Rectal smooth muscle tissue (tissue), 1 donor: ENCODE data around the gene AQP5.

Source experiments
- H3K27ac ChIP-seq: one replicate; pipeline ENCODE4 v1.7.0; 2013; ENCODE audit warnings: low read depth, low read length, inconsistent platforms
- H3K27me3 ChIP-seq: one replicate; pipeline ENCODE4 v1.7.0; 2013; ENCODE audit warnings: low read length; ENCODE audit not compliant: control insufficient read depth, insufficient read depth
- H3K36me3 ChIP-seq: one replicate; pipeline ENCODE4 v1.7.0; 2013; ENCODE audit warnings: low read length; ENCODE audit not compliant: control insufficient read depth, insufficient read depth
- H3K4me1 ChIP-seq: one replicate; pipeline ENCODE4 v1.7.0; 2013; ENCODE audit warnings: low read length; ENCODE audit not compliant: control insufficient read depth, insufficient read depth
- H3K4me3 ChIP-seq: one replicate; pipeline ENCODE4 v1.7.0; 2013; ENCODE audit warnings: low read length
- H3K9ac ChIP-seq: one replicate; pipeline ENCODE4 v1.7.0; 2013; ENCODE audit warnings: low read length

The AQP5 gene

GRCh38 chr12:49923880-49924556 lies 37.7 kb upstream of the AQP5 start:
- Histone ChIP-seq H3K27ac (no peak overlapping the region), H3K9ac (no peak overlapping the region)

GRCh38 chr12:49924628-49925246 lies 36.9 kb upstream of the AQP5 start:
- Histone ChIP-seq H3K9ac (no peak overlapping the region), H3K27ac (no peak overlapping the region), H3K4me1 (no peaks in the 10 kb centered on the region), H3K27me3 (no peaks in the 10 kb centered on the region), H3K4me3 (no peak overlapping the region), H3K36me3 (no peaks in the 10 kb centered on the region)

More at GRCh38 chr12:49923880-49924556, 37.7 kb upstream of the AQP5 start:
- Histone ChIP-seq H3K27me3 (no peaks in the 10 kb centered on the region), H3K4me3 (no peak overlapping the region), H3K4me1 (no peaks in the 10 kb centered on the region), H3K36me3 (no peaks in the 10 kb centered on the region)

GRCh38 chr12:49925433-49926204 lies 36.1 kb upstream of the AQP5 start:
- no peaks in the 10 kb centered on the region for H3K4me1 ChIP-seq
- no peaks in the 10 kb centered on the region for H3K36me3 ChIP-seq
- H3K4me3 ChIP-seq: no peak overlapping the region
- no peak overlapping the region for H3K9ac ChIP-seq
- H3K27me3 ChIP-seq: no peaks in the 10 kb centered on the region
- H3K27ac ChIP-seq: no peak overlapping the region

GRCh38 chr12:49928471-49928870 lies 33.2 kb upstream of the AQP5 start:
- no peak overlapping the region for H3K4me3 ChIP-seq
- H3K27me3 ChIP-seq: no peaks in the 10 kb centered on the region
- H3K27ac ChIP-seq: no peak overlapping the region
- H3K4me1 ChIP-seq: no peaks in the 10 kb centered on the region
- H3K9ac ChIP-seq: no peak overlapping the region
- H3K36me3 ChIP-seq: no peaks in the 10 kb centered on the region

- Histone ChIP-seq H3K27ac (no peak overlapping the region), H3K9ac (no peak overlapping the region), H3K4me3 (no peak overlapping the region), H3K36me3 (no peaks in the 10 kb centered on the region), H3K4me1 (no peaks in the 10 kb centered on the region), H3K27me3 (no peaks in the 10 kb centered on the region)
These were observed 32.1 kb upstream of the AQP5 start for GRCh38 chr12:49929581-49929980.

GRCh38 chr12:49930515-49931288 lies 31.0 kb upstream of the AQP5 start:
- no peaks in the 10 kb centered on the region for H3K27me3 ChIP-seq
- H3K27ac ChIP-seq: no peak overlapping the region
- no peaks in the 10 kb centered on the region for H3K4me1 ChIP-seq
- no peak overlapping the region for H3K9ac ChIP-seq
- H3K36me3 ChIP-seq: no peaks in the 10 kb centered on the region
- H3K4me3 ChIP-seq: no peak overlapping the region

GRCh38 chr12:49932023-49932422 lies 29.6 kb upstream of the AQP5 start:
- Histone ChIP-seq H3K27me3 (no peaks in the 10 kb centered on the region), H3K27ac (no peak overlapping the region)

GRCh38 chr12:49932533-49933130 lies 29.0 kb upstream of the AQP5 start:
- Histone ChIP-seq H3K27ac (no peak overlapping the region), H3K27me3 (no peaks in the 10 kb centered on the region), H3K4me1 (no peaks in the 10 kb centered on the region), H3K36me3 (no peaks in the 10 kb centered on the region), H3K4me3 (no peak overlapping the region), H3K9ac (no peak overlapping the region)

More at GRCh38 chr12:49932023-49932422, 29.6 kb upstream of the AQP5 start:
- Histone ChIP-seq H3K36me3 (no peaks in the 10 kb centered on the region), H3K9ac (no peak overlapping the region), H3K4me1 (no peaks in the 10 kb centered on the region), H3K4me3 (no peak overlapping the region)

- Histone ChIP-seq H3K4me3 (no peak overlapping the region), H3K27ac (no peak overlapping the region), H3K27me3 (no peaks in the 10 kb centered on the region), H3K36me3 (no peaks in the 10 kb centered on the region), H3K9ac (no peak overlapping the region), H3K4me1 (no peaks in the 10 kb centered on the region)
These were observed 27.9 kb upstream of the AQP5 start for GRCh38 chr12:49933796-49934195.

- H3K36me3 ChIP-seq: no peaks in the 10 kb centered on the region
- H3K27ac ChIP-seq: no peak overlapping the region
- no peaks in the 10 kb centered on the region for H3K27me3 ChIP-seq
- H3K4me1 ChIP-seq: no peaks in the 10 kb centered on the region
- H3K4me3 ChIP-seq: no peak overlapping the region
- H3K9ac ChIP-seq: no peak overlapping the region
These were observed 27.2 kb upstream of the AQP5 start for GRCh38 chr12:49934505-49934904.

- Histone ChIP-seq H3K36me3 (no peaks in the 10 kb centered on the region), H3K27ac (no peak overlapping the region), H3K4me1 (no peaks in the 10 kb centered on the region), H3K27me3 (no peaks in the 10 kb centered on the region), H3K9ac (no peak overlapping the region), H3K4me3 (no peak overlapping the region)
These were observed 24.7 kb upstream of the AQP5 start for GRCh38 chr12:49936925-49937324.
